Measurements from ENCODE around the gene MCU. TPM values are rescaled to one million over a fixed set of nuclear protein-coding genes. Genes with fewer than 3 reads are reported as not detected.
"Not testable (repeated sequence)": the region's sequence is repeated elsewhere in the genome, so short reads cannot be mapped to it uniquely, and the experiment has no call there.

The MCU gene
- total and polyA plus RNA-seq, 2 donors (not counting 1 experiment from before 2014, with no cell fraction given) = 11.7 to 21.1 TPM

GRCh38 chr10:72736828-72737220 lies 44.9 kb downstream of the MCU start:
- ChIA-PET CTCF (interaction anchor here (0.7 kb wide), 1 partner anchor 161 kb away, joined by 3 read pairs; no protein-coding TSS in a partner anchor), POLR2A (no interaction called here)
- Histone ChIP-seq H3K9ac (ENCODE audit: low read length) (no peak overlapping the region), H3K9me3 (ENCODE audit: control extremely low read depth in 1 of 3, control insufficient read depth in 2 of 3, insufficient read depth in 1 of 3, low read length in 2 of 3) (no peaks in the 10 kb centered on the region), H2AFZ (ENCODE audit: insufficient read depth, low read depth, low read length, poor library complexity, severe bottlenecking) (no peak overlapping the region), H3K36me3 (replicated peaks in 1 of 2; ENCODE audit: control extremely low read depth in 1 of 2, control insufficient read depth in 1 of 2, extremely low read depth in 1 of 2, insufficient read depth in 2 of 2, low read length in 1 of 2) (no peaks in the 10 kb centered on the region), H3K4me2 (replicated peaks; ENCODE audit: low read depth, low read length, poor library complexity, severe bottlenecking) (no peak overlapping the region), H4K20me1 (ENCODE audit: control insufficient read depth, insufficient read depth, low read length, poor library complexity, severe bottlenecking) (peaks cover 4% of the 10 kb centered on the region), H3K4me1 (ENCODE audit: control insufficient read depth in 2 of 2, insufficient read depth in 2 of 2, low read length in 2 of 2) (peaks cover 0 to 3% of the 10 kb centered on the region in 2 donors), H3K27ac (ENCODE audit: low read length in 2 of 2) (no peak overlapping the region), H3K4me3 (ENCODE audit: control extremely low read depth in 1 of 5, extremely low read depth in 1 of 5, insufficient read depth in 1 of 5, low read depth in 2 of 5, low read length in 4 of 5) (no peak overlapping the region), H3K27me3 (replicated peaks in 1 of 4; ENCODE audit: control extremely low read depth in 1 of 4, control insufficient read depth in 3 of 4, insufficient read depth in 4 of 4, low read length in 3 of 4) (no peaks in the 10 kb centered on the region), H3K79me2 (ENCODE audit: control insufficient read depth, insufficient read depth, low read length) (no peaks in the 10 kb centered on the region)
- Mint-ChIP-seq H3K4me3 (no peak overlapping the region), H3K27ac (no peak overlapping the region), H3K4me1 (peaks cover 32% of the 10 kb centered on the region), H3K27me3 (no peaks in the 10 kb centered on the region), H3K9me3 (ENCODE audit: insufficient read depth) (no peaks in the 10 kb centered on the region)
- 100% methylated on average over 1 of the region's 4 CpGs for WGBS (ENCODE audit: insufficient coverage)
- no peak for ATAC-seq (ENCODE audit: low read depth)
- TF ChIP-seq CTCF (IDR thresholded peaks at IDR 0.05) = no peak
- DNase-seq = no peak
- intact Hi-C loops (cut with micrococcal nuclease) = no loop called here

- H3K9me3 Mint-ChIP-seq (ENCODE audit: insufficient read depth); POLR2A ChIA-PET; H3K4me3 ChIP-seq (ENCODE audit: control extremely low read depth in 1 of 5, extremely low read depth in 1 of 5, insufficient read depth in 1 of 5, low read depth in 2 of 5, low read length in 4 of 5); H3K27me3 ChIP-seq (replicated peaks in 1 of 4; ENCODE audit: control extremely low read depth in 1 of 4, control insufficient read depth in 3 of 4, insufficient read depth in 4 of 4, low read length in 3 of 4); intact Hi-C loops (cut with micrococcal nuclease); H3K27ac ChIP-seq (ENCODE audit: low read length in 2 of 2); H3K79me2 ChIP-seq (ENCODE audit: control insufficient read depth, insufficient read depth, low read length); H3K4me3 Mint-ChIP-seq; H3K9me3 ChIP-seq (ENCODE audit: control extremely low read depth in 1 of 3, control insufficient read depth in 2 of 3, insufficient read depth in 1 of 3, low read length in 2 of 3); H3K36me3 ChIP-seq (replicated peaks in 1 of 2; ENCODE audit: control extremely low read depth in 1 of 2, control insufficient read depth in 1 of 2, extremely low read depth in 1 of 2, insufficient read depth in 2 of 2, low read length in 1 of 2); H2AFZ ChIP-seq (ENCODE audit: insufficient read depth, low read depth, low read length, poor library complexity, severe bottlenecking); H3K4me1 ChIP-seq (ENCODE audit: control insufficient read depth in 2 of 2, insufficient read depth in 2 of 2, low read length in 2 of 2); H3K9ac ChIP-seq (ENCODE audit: low read length); H3K27me3 Mint-ChIP-seq; DNase-seq; ATAC-seq (ENCODE audit: low read depth); H4K20me1 ChIP-seq (ENCODE audit: control insufficient read depth, insufficient read depth, low read length, poor library complexity, severe bottlenecking); H3K4me2 ChIP-seq (replicated peaks; ENCODE audit: low read depth, low read length, poor library complexity, severe bottlenecking); H3K27ac Mint-ChIP-seq: not testable (repeated sequence)
- peaks cover 32% of the 10 kb centered on the region for H3K4me1 Mint-ChIP-seq
- 100% methylated on average over 1 of the region's 6 CpGs for WGBS (ENCODE audit: insufficient coverage)
- CTCF ChIA-PET = interaction anchor here (0.6 kb wide), 1 partner anchor 15 kb away, joined by 4 read pairs; no protein-coding TSS in a partner anchor
These were observed 45.4 kb downstream of the MCU start for GRCh38 chr10:72737357-72737756.

Data from B cell (primary cell).